Measurements from ENCODE around the gene PINLYP.

DNA sequence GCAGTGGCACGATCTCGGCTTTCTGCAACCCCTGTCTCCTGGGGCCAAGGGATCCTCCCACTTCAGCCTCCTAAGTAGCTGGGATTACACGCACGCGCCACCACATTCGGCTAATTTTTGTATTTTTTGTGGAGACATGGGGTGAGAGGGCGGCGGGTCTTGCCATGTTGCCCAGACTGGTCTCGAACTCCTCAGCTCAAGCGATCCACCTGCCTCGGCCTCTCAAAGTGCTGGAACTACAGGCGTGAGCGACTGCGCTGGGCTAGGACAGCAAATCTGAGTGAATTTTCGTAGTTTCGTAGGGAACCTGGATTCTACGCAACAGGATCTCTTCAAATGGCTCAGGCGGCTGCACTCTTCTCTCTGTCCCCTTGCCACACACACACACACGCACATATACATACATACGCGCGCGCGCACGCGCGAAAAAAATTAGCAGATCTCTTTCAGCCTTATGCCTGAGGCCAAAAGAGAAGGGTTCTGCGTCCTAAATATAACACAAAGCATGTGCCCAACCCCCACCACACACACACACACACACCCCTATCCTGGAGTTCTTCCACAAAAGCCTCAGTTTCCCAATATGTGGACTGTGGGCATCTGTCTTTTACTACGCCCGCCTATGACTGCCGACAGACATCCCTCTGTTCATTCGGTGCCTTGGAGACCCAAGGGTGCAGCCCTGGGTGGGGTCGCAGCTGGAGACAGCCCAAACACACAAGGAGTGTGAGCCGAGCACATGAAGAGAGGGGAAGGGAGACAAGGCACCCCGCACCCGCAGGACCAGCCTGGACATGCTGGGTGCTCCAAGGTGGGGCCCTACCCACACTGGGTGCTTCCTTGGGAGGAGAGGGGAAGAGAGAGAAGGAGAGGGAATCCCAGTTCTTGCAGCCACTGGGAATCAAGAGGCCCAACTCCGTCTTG, 616 bp downstream of the PINLYP start:
- TF ChIP-seq POLR2A (IDR thresholded peaks at IDR 0.05; ENCODE audit: low read length) (no peak), GATA1 (IDR thresholded peaks at IDR 0.05; ENCODE audit: low read depth, low read length) (no peak)
